Peyer's patch (tissue), 4 donors: Measurements from ENCODE around the gene ARID1B. TPM values are rescaled to one million over a fixed set of nuclear protein-coding genes. Genes with fewer than 3 reads are reported as not detected.

Experiments
- DNase-seq, 3 donors: peaks; one replicate each; pipeline ENCODE4 v3.0.0-alpha.2; 2017 to 2019
- H3K27ac ChIP-seq, 4 donors: fragments of 200-600 bp; sonication (generic); one replicate each; pipeline ENCODE4 v1.5.1; 2016 to 2019
- H3K27me3 ChIP-seq, 2 donors: fragments of 200-600 bp; sonication (generic); one replicate each; pipeline ENCODE4 v1.5.1; 2019
- H3K36me3 ChIP-seq, 3 donors: fragments of 200-600 bp; sonication (generic); one replicate each; pipeline ENCODE4 v1.5.1; 2016 to 2019
- H3K4me1 ChIP-seq, 4 donors: fragments of 200-600 bp; sonication (generic); one replicate each; pipeline ENCODE4 v1.5.1; 2016 to 2019
- H3K4me3 ChIP-seq, 4 donors: fragments of 200-600 bp; sonication (generic); 1 replicate in 3 of 4; 2 replicates in 1 of 4; pipeline ENCODE4 v1.5.1; 2016 to 2019; ENCODE audit warnings: mild to moderate bottlenecking in 1 of 4
- H3K9me3 ChIP-seq, 4 donors: fragments of 200-600 bp; sonication (generic); one replicate each; pipeline ENCODE4 v1.5.1; 2016 to 2019; ENCODE audit warnings: mild to moderate bottlenecking in 1 of 4
- CTCF ChIP-seq, 6 experiments: fragments of 450-650 bp in 4 of 6; fragments of 200-600 bp in 2 of 6; sonication (generic) in 1 of 6; IDR thresholded peaks; one replicate each; pipeline ENCODE4 v1.5.1; 2017 to 2019; ENCODE audit warnings: antibody characterized with exemption in 6 of 6, mild to moderate bottlenecking in 3 of 6, moderate library complexity in 1 of 6
- POLR2A ChIP-seq, 2 donors: fragments of 450-650 bp; IDR thresholded peaks; one replicate each; pipeline ENCODE4 v1.5.1; 2017; ENCODE audit warnings: antibody characterized with exemption in 2 of 2, mild to moderate bottlenecking in 2 of 2, moderate library complexity in 2 of 2
- total RNA-seq, 4 donors: library from RNA; depleted of rRNA; stranded (reverse); fragments of >200 nt; gene quantifications; one replicate each; pipeline ENCODE4 v1.1.0, GENCODE V29; 2016

The ARID1B gene
- total RNA-seq, 4 donors from 2014 or later = 117 to 174 (median 149) TPM

GRCh38 chr6:157095569-157095968 is 318.4 kb downstream of the ARID1B start:
- Histone ChIP-seq H3K9me3 (no peaks in the 10 kb centered on the region), H3K36me3 (no peaks in the 10 kb centered on the region), H3K27me3 (no peaks in the 10 kb centered on the region), H3K27ac (no peak overlapping the region), H3K4me3 (no peak overlapping the region), H3K4me1 (no peaks in the 10 kb centered on the region)
- TF ChIP-seq CTCF (IDR thresholded peaks at IDR 0.05) (no peak), POLR2A (IDR thresholded peaks at IDR 0.05) (no peak)
- DNase-seq = no peak

GRCh38 chr6:157096105-157096504 is 318.9 kb downstream of the ARID1B start:
- DNase-seq = no peak
- TF ChIP-seq CTCF (IDR thresholded peaks at IDR 0.05) (no peak), POLR2A (IDR thresholded peaks at IDR 0.05) (no peak)
- Histone ChIP-seq H3K4me3 (no peak overlapping the region), H3K4me1 (no peaks in the 10 kb centered on the region), H3K27me3 (no peaks in the 10 kb centered on the region), H3K27ac (no peak overlapping the region), H3K36me3 (no peaks in the 10 kb centered on the region), H3K9me3 (no peaks in the 10 kb centered on the region)

GRCh38 chr6:157096522-157096921 is 319.3 kb downstream of the ARID1B start:
- no peaks in the 10 kb centered on the region for H3K9me3 ChIP-seq
- TF ChIP-seq POLR2A (IDR thresholded peaks at IDR 0.05) = no peak
- TF ChIP-seq CTCF (IDR thresholded peaks at IDR 0.05) = no peak
- no peak overlapping the region for H3K4me3 ChIP-seq
- H3K4me1 ChIP-seq = no peaks in the 10 kb centered on the region
- H3K36me3 ChIP-seq = no peaks in the 10 kb centered on the region
- no peaks in the 10 kb centered on the region for H3K27me3 ChIP-seq
- H3K27ac ChIP-seq = no peak overlapping the region
- DNase-seq = no peak

GRCh38 chr6:157097255-157097955 is 320.2 kb downstream of the ARID1B start:
- Histone ChIP-seq H3K36me3 (no peaks in the 10 kb centered on the region), H3K27me3 (no peaks in the 10 kb centered on the region), H3K9me3 (no peaks in the 10 kb centered on the region), H3K4me1 (no peaks in the 10 kb centered on the region), H3K4me3 (no peak overlapping the region), H3K27ac (no peak overlapping the region)
- no peak for DNase-seq
- TF ChIP-seq CTCF (IDR thresholded peaks at IDR 0.05) (no peak), POLR2A (IDR thresholded peaks at IDR 0.05) (no peak)

GRCh38 chr6:157098999-157099398 is 321.8 kb downstream of the ARID1B start:
- DNase-seq = no peak
- no peaks in the 10 kb centered on the region for H3K4me1 ChIP-seq
- no peak overlapping the region for H3K4me3 ChIP-seq
- no peaks in the 10 kb centered on the region for H3K36me3 ChIP-seq
- H3K27me3 ChIP-seq = no peaks in the 10 kb centered on the region
- no peaks in the 10 kb centered on the region for H3K9me3 ChIP-seq
- TF ChIP-seq POLR2A (IDR thresholded peaks at IDR 0.05) = no peak
- no peak for TF ChIP-seq CTCF (IDR thresholded peaks at IDR 0.05)
- H3K27ac ChIP-seq = no peak overlapping the region
